Prostate gland (tissue), 2 donors: ENCODE results near the gene GM2A. TPM values are rescaled to one million over a fixed set of nuclear protein-coding genes. Genes with fewer than 3 reads are reported as not detected.

ENCODE experiments used
- DNase-seq: peaks from one replicate; pipeline ENCODE4 v3.0.0-alpha.2; 2019; ENCODE audit warnings: low spot score
- H3K27ac ChIP-seq, 2 donors: fragments of 200-600 bp; sonication (generic); 2 replicates each; pipeline ENCODE4 v1.5.1; 2017 to 2019
- H3K27me3 ChIP-seq: fragments of 200-600 bp; sonication (generic); replicated peaks from 2 replicates; pipeline ENCODE4 v1.5.1; 2019; ENCODE audit not compliant: insufficient read depth
- H3K36me3 ChIP-seq, 2 donors: fragments of 200-600 bp; sonication (generic); 1 replicate in 1 of 2; 2 replicates in 1 of 2; pipeline versions ENCODE4 v1.5.1 to v1.8.1; 2017 to 2019
- H3K4me1 ChIP-seq: fragments of 200-600 bp; sonication (generic); replicated peaks from 2 replicates; pipeline ENCODE4 v1.5.1; 2019
- H3K4me3 ChIP-seq, 2 donors: fragments of 200-600 bp; sonication (generic); 2 replicates each; pipeline ENCODE4 v1.5.1; 2017 to 2019
- H3K9me3 ChIP-seq: fragments of 200-600 bp; sonication (generic); 2 replicates; pipeline ENCODE4 v1.5.1; 2017
- POLR2A ChIP-seq: fragments of 450-650 bp; IDR thresholded peaks from one replicate; pipeline ENCODE4 v1.6.1; 2016; ENCODE audit warnings: antibody characterized with exemption, mild to moderate bottlenecking
- POLR2AphosphoS5 ChIP-seq: sonication (generic); formaldehyde crosslinking; IDR thresholded peaks from one replicate; pipeline ENCODE4 v1.6.1; 2017; ENCODE audit warnings: antibody characterized with exemption
- WGBS: methylation state at CpG from one replicate; pipeline ENCODE4 v1.1.5; 2018; 5-methylcytosine and 5-hydroxymethylcytosine counted together
- intact Hi-C: fragments of 100-400 bp; cut with DNase I; formaldehyde crosslinking; loops from one replicate; pipeline ENCODE4 v1.14.2; 2022
- total RNA-seq, 2 donors: library from RNA; depleted of rRNA; stranded (reverse); fragments of >200 nt; gene quantifications; one replicate each; pipeline ENCODE4 v1.1.0, GENCODE V29; 2016
- TF ChIP-seq, protein P1 (sequence below), 4 experiments: fragments of 200-600 bp in 2 of 4; fragments of 450-650 bp in 2 of 4; sonication (generic) in 2 of 4; IDR thresholded peaks; 1 replicate in 3 of 4; 2 replicates in 1 of 4; pipeline ENCODE4 v1.5.1; 2016 to 2019; ENCODE audit warnings: antibody characterized with exemption in 4 of 4, mild to moderate bottlenecking in 2 of 4, moderate library complexity in 2 of 4

Gene GM2A
- 10 to 100 TPM; 48.9 to 60.0 TPM for total RNA-seq

DNA sequence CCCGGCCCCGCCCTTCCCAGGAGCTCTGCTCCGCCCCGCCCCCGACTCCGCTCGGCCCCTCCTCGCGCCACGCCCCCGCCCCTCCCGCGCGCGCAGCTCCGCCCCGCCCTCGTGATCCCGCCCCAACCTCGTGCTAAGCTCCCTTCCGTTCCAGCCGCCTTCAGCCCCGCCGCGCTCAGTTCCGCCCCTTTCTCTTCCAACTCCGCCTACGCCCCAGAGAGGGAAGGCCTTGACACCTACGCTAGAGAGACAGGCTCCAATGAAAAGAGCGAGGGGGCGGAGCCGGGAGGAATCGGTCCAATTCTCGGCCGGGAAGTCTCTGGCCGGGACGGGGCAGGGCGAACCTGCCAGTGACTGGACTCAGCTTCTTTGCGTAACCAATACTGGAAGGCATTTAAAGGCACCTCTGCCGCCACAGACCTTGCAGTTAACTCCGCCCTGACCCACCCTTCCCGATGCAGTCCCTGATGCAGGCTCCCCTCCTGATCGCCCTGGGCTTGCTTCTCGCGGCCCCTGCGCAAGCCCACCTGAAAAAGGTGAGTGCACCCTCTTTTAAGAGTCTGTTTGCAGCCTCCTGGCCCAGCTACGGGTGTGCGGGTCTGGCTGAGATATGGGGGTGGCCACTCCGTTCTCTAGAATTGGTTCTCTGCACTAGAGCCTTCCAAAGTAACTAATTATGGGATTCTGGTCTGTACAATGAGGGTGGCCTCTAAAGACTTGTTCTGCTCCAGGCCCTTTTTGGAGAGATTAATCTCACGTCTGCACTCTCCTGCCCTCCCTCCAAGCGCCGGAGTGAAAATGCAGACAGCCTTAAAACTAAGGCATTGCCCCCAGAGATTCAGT lies at the start of gene GM2A:
GM2A (plus strand) TSS at position 424 of the 843 bp plus-strand sequence; CDS start at position 456, 32 bp downstream.
- DNase-seq, result peak; percentile 99
- peak within 1 kb of the TSS; percentile 51 to 63 for H3K4me3 ChIP-seq
- no peaks in the 10 kb centered on the region for H3K4me1 ChIP-seq
- peak within 1 kb of the TSS; percentile 55 to 65 for H3K27ac ChIP-seq
- under 1% methylated on average over 49 of the region's 52 CpGs for WGBS
- no peaks in the 10 kb centered on the region for H3K36me3 ChIP-seq
- H3K27me3 ChIP-seq, result no peaks in the 10 kb centered on the region
- TF ChIP-seq, protein P1, sequence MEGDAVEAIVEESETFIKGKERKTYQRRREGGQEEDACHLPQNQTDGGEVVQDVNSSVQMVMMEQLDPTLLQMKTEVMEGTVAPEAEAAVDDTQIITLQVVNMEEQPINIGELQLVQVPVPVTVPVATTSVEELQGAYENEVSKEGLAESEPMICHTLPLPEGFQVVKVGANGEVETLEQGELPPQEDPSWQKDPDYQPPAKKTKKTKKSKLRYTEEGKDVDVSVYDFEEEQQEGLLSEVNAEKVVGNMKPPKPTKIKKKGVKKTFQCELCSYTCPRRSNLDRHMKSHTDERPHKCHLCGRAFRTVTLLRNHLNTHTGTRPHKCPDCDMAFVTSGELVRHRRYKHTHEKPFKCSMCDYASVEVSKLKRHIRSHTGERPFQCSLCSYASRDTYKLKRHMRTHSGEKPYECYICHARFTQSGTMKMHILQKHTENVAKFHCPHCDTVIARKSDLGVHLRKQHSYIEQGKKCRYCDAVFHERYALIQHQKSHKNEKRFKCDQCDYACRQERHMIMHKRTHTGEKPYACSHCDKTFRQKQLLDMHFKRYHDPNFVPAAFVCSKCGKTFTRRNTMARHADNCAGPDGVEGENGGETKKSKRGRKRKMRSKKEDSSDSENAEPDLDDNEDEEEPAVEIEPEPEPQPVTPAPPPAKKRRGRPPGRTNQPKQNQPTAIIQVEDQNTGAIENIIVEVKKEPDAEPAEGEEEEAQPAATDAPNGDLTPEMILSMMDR (IDR thresholded peaks at IDR 0.05), result peak in 1 of 4 experiments; percentile 17
- TF ChIP-seq POLR2A (peak; percentile 94), POLR2AphosphoS5 (peak; percentile 98)
- intact Hi-C loops, result loop anchor here (10.0 kb wide), 1 partner anchor 422 kb away; no protein-coding TSS in a partner anchor
- no peaks in the 10 kb centered on the region for H3K9me3 ChIP-seq

DNA sequence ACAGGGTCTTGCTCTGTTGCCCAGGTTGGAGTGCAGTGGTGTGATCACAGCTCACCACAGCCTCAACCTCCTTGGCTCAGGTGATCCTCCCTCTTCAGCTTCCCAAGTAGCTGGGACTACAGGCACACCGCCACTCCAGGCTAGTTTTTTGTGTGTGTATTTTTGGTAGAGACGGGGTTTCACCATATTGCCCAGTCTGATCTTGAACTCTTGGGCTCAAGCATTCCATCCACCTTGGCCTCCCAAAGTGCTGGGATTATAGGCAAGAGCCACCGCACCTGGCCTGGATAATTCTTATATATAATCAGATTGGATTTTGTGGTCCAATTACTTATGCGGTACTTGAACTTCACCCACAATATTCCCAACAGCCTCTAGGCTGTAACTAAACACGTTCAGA lies 48.9 kb upstream of the GM2A start:
- Histone ChIP-seq H3K27me3 (no peaks in the 10 kb centered on the region), H3K4me3 (no peak overlapping the region), H3K4me1 (no peaks in the 10 kb centered on the region), H3K9me3 (no peaks in the 10 kb centered on the region), H3K36me3 (no peaks in the 10 kb centered on the region), H3K27ac (no peak overlapping the region)
- DNase-seq, result no peak
- TF ChIP-seq, protein P1 (IDR thresholded peaks at IDR 0.05), result no peak
- TF ChIP-seq POLR2A, result no peak
- no peak for TF ChIP-seq POLR2AphosphoS5
- WGBS, result 81% methylated on average over 5 of the region's 5 CpGs
- intact Hi-C loops, result no loop called here

DNA sequence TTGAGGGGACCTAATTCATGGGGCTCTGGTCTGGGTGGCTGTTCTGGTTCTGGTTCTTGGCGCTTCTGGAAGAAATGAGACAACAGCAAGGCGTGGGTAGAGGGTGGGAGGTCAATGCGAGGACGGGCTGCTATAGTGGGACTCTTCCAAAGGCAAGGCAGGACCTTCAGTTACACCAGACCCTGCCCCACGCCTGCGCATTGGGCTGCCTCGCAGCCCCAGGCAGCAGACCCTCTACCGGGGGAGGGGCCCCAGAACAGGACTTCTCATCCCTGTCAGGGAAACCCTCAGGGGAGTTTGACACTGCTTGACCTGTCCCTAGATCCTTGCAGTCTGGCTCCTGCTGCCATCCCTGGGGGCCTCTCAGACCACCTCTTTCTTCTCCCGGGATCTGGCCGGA lies 47.6 kb upstream of the GM2A start:
- no peaks in the 10 kb centered on the region for H3K4me1 ChIP-seq
- TF ChIP-seq POLR2AphosphoS5, result no peak
- TF ChIP-seq POLR2A, result no peak
- TF ChIP-seq, protein P1 (IDR thresholded peaks at IDR 0.05), result no peak
- no peak overlapping the region for H3K27ac ChIP-seq
- no peak for DNase-seq
- H3K4me3 ChIP-seq, result no peak overlapping the region
- WGBS, result 87% methylated on average over 10 of the region's 10 CpGs
- H3K9me3 ChIP-seq, result no peaks in the 10 kb centered on the region
- H3K36me3 ChIP-seq, result no peaks in the 10 kb centered on the region
- H3K27me3 ChIP-seq, result no peaks in the 10 kb centered on the region
- intact Hi-C loops, result no loop called here

DNA sequence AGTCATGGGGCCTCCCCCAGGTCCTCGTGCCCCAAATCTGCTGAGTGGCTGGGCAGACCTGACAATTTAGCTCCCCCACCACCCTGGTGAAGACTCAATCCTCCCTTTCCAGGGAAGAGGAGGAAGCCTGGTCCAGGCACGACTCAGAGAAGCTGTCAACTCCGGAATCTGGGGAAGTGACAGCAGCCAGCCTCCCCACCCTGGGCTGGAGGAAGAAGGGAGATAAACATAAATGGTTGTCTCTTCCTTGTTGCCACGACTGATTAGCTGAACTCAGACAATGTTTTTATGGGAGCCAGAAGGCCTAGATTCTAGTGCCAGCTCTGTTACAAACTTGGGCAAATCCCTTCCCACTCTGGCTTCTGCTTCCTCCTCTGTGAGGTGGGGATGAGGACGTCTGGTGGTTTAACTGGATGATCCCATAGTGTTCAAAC lies 44.5 kb upstream of the GM2A start:
- H3K9me3 ChIP-seq, result no peaks in the 10 kb centered on the region
- no peaks in the 10 kb centered on the region for H3K27me3 ChIP-seq
- intact Hi-C loops, result no loop called here
- H3K4me1 ChIP-seq, result no peaks in the 10 kb centered on the region
- H3K36me3 ChIP-seq, result no peaks in the 10 kb centered on the region
- H3K27ac ChIP-seq, result no peak overlapping the region
- TF ChIP-seq, protein P1 (IDR thresholded peaks at IDR 0.05), result no peak
- TF ChIP-seq POLR2AphosphoS5 (no peak), POLR2A (no peak)
- no peak overlapping the region for H3K4me3 ChIP-seq
- 30% methylated on average over 5 of the region's 5 CpGs for WGBS
- DNase-seq, result no peak

DNA sequence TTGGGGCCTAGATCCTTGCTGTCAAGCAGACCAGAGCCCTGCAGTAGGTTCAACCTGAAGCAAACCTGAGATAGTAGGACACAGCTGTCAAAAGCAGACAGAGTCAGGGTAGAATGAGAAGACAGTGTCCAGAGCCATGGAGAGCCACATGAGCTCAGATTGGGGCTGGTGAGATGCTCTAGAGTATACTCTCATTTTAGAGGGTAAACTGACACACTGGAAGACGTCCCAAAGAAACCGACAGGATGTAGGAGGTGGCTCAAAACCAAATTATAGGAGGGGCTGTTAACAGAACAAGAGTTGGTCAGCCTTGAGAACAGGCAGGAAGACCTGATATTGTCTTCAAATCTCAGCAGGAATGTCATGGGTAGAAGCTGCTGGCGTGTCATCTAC lies 40.6 kb upstream of the GM2A start:
- H3K4me3 ChIP-seq, result no peak overlapping the region
- H3K4me1 ChIP-seq, result no peaks in the 10 kb centered on the region
- H3K36me3 ChIP-seq, result no peaks in the 10 kb centered on the region
- WGBS, result 69% methylated on average over 3 of the region's 3 CpGs
- H3K27ac ChIP-seq, result no peak overlapping the region
- no peaks in the 10 kb centered on the region for H3K9me3 ChIP-seq
- intact Hi-C loops, result no loop called here
- TF ChIP-seq, protein P1 (IDR thresholded peaks at IDR 0.05), result no peak
- TF ChIP-seq POLR2AphosphoS5, result no peak
- TF ChIP-seq POLR2A, result no peak
- DNase-seq, result no peak
- no peaks in the 10 kb centered on the region for H3K27me3 ChIP-seq
